Heart right ventricle (tissue), 16 donors: Measurements from ENCODE around the gene GAB2. TPM values are rescaled to one million over a fixed set of nuclear protein-coding genes. Genes with fewer than 3 reads are reported as not detected.
A peak's percentile ranks its signal among the peaks of the same experiment; 100 is the strongest.

Source experiments
- ATAC-seq, 8 donors: fragments of 200-7000 bp; cut with Tn5 transposase; one replicate each; pipeline ENCODE4 v1.9.1; 2020; ENCODE audit warnings: mild to moderate bottlenecking in 8 of 8, moderate library complexity in 8 of 8, moderate number of reproducible peaks in 1 of 8
- DNase-seq, 2 donors: peaks; one replicate each; pipeline ENCODE4 v3.0.0-alpha.2; 2020
- H3K27ac ChIP-seq, 10 donors: fragments of 200-600 bp; sonication (generic) in 2 of 10; one replicate each; pipeline versions ENCODE4 v1.5.0 to v1.8.0; 2020 to 2022; ENCODE audit warnings: mild to moderate bottlenecking in 3 of 10
- H3K27me3 ChIP-seq, 7 donors: fragments of 200-600 bp; one replicate each; pipeline ENCODE4 v1.8.0; 2021 to 2022; ENCODE audit warnings: mild to moderate bottlenecking in 2 of 7
- H3K36me3 ChIP-seq, 9 donors: fragments of 200-600 bp; sonication (generic) in 1 of 9; one replicate each; pipeline versions ENCODE4 v1.5.0 to v1.8.0; 2020 to 2022; ENCODE audit warnings: mild to moderate bottlenecking in 2 of 9
- H3K4me1 ChIP-seq, 9 donors: fragments of 200-600 bp; sonication (generic) in 1 of 9; one replicate each; pipeline versions ENCODE4 v1.5.0 to v1.8.0; 2020 to 2022; ENCODE audit warnings: mild to moderate bottlenecking in 4 of 9
- H3K4me3 ChIP-seq, 10 donors: fragments of 200-600 bp; sonication (generic) in 2 of 10; one replicate each; pipeline versions ENCODE4 v1.5.0 to v1.8.0; 2020 to 2022; ENCODE audit warnings: mild to moderate bottlenecking in 7 of 10, moderate library complexity in 2 of 10
- H3K9me3 ChIP-seq, 11 donors: fragments of 200-600 bp in 10 of 11; sonication (generic) in 2 of 11; one replicate each; pipeline versions ENCODE4 v1.5.0 to v1.8.0; 2013 to 2022; ENCODE audit warnings: mild to moderate bottlenecking in 2 of 11, control low read depth in 1 of 11, moderate library complexity in 1 of 11
- WGBS, 2 donors: extraction: QIAGEN DNeasy Blood & Tissue Kit; methylation state at CpG; one replicate each; pipeline ENCODE4 v1.1.7; 2013; ENCODE audit warnings: inconsistent platforms in 1 of 2; 5-methylcytosine and 5-hydroxymethylcytosine counted together
- intact Hi-C, 10 donors: fragments of 100-400 bp; cut with DNase I; formaldehyde crosslinking; loops; one replicate each; pipeline versions ENCODE4 v1.11.1 to v1.14.2; 2022
- polyA plus RNA-seq, 2 donors: library from polyadenylated mRNA; stranded (reverse); fragments of 200-250 nt; gene quantifications; one replicate each; pipeline ENCODE4 v1.2.3, GENCODE V29; 2013
- total RNA-seq, 10 donors: library from RNA; stranded (reverse); fragmentation: NEBNext Ultra II Directional in 3 of 10; extraction: Animal tissue kit (Norgen Biotek cat#: 25700) in 3 of 10; gene quantifications; one replicate each; pipeline versions ENCODE4 v1.2.1 to v1.2.4, GENCODE V29; 2021 to 2023
- TF ChIP-seq, protein P1 (sequence below), 9 donors: fragments of 200-600 bp; sonication (generic) in 2 of 9; IDR thresholded peaks; one replicate each; pipeline versions ENCODE4 v1.5.0 to v1.8.0; 2021 to 2022; ENCODE audit warnings: antibody characterized with exemption in 9 of 9, mild to moderate bottlenecking in 5 of 9, moderate library complexity in 1 of 9
- donor health status: Arrhythmogenic right ventricular cardiomyopathy.
- donor health status: ischemic (EF 13 %, LVEDD 7.1; RV severe dilation, severe dysfunction).
- donor health status: healthy with polysubstance abuse.
- donor health status: DM: no; HTN: yes; CAD: no.
- donor health status: DM: no; HTN: no; CAD: no.
- donor health status: ischemic (EF 25% LVEDD 6.9; RV normal size, moderate dysfunction).
- donor health status: ischemic (EF 25% LVEDD 5.7; RV mildly dilated, moderate dysfunction).
- donor health status: healthy.
- donor health status: DM: yes; HTN: yes; CAD: no.
- donor health status: Ischemic cardiomyopathy.
- donor health status: ischemic (EF 35%, LVEDD 5.7; RV mildly dilated, moderate dysfunction).
- donor health status: nonischemic (EF 11% LVEDD 7.7; RV severe dilation, severe dysfunction).
- donor health status: DM: yes; HTN: yes; CAD: no.
- donor health status: PGD.
- donor health status: ischemic (EF 29% LVEDD 5.4; RV normal size, mild dysfunction).
- donor health status: nonischemic (EF 23%, LVEDD 6.1; RV moderate dilation, normal function).

The GAB2 gene
- total and polyA plus RNA-seq, 12 donors = 5.0 to 44.6 (median 27.0) TPM

DNA sequence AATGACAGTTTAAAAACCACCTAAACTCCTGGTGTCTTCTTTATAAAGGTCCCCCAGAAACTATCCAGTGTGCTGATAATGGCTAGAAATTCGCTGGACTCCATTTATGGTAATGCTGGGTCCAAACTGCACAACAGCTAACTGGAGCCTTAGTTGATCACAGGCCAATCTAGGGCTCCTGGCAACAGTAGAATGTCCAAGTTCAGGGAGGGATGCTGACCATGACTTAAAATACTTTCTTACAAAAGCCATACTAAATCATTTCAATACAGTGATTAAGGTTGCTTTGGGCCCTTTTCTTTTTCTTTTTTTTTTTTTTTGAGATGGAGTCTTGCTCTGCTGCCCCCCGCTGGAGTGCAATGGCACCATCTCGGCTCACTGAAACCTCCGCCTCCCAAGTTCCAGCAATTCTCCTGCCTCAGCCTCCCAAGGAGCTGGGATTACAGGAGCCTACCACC, 14.5 kb upstream of the GAB2 start:
- intact Hi-C loops = no loop called here
- H3K27ac ChIP-seq = no peak overlapping the region
- TF ChIP-seq, protein P1, sequence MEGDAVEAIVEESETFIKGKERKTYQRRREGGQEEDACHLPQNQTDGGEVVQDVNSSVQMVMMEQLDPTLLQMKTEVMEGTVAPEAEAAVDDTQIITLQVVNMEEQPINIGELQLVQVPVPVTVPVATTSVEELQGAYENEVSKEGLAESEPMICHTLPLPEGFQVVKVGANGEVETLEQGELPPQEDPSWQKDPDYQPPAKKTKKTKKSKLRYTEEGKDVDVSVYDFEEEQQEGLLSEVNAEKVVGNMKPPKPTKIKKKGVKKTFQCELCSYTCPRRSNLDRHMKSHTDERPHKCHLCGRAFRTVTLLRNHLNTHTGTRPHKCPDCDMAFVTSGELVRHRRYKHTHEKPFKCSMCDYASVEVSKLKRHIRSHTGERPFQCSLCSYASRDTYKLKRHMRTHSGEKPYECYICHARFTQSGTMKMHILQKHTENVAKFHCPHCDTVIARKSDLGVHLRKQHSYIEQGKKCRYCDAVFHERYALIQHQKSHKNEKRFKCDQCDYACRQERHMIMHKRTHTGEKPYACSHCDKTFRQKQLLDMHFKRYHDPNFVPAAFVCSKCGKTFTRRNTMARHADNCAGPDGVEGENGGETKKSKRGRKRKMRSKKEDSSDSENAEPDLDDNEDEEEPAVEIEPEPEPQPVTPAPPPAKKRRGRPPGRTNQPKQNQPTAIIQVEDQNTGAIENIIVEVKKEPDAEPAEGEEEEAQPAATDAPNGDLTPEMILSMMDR (IDR thresholded peaks at IDR 0.05) = peak in 8 of 9 donors; percentile 34 to 66 (median 54)
- no peaks in the 10 kb centered on the region for H3K27me3 ChIP-seq
- peaks cover 0 to 31% (median 4%) of the 10 kb centered on the region in 9 donors for H3K4me1 ChIP-seq
- WGBS, 2 donors = 82 to 89% methylated on average over 4 of the region's 4 CpGs
- H3K36me3 ChIP-seq = peaks cover 0 to 8% (median 0%) of the 10 kb centered on the region in 9 donors
- ATAC-seq = peak in 4 of 8 donors; percentile 14 to 49 (median 30)
- DNase-seq = no peak
- H3K4me3 ChIP-seq = no peak overlapping the region
- no peaks in the 10 kb centered on the region for H3K9me3 ChIP-seq

DNA sequence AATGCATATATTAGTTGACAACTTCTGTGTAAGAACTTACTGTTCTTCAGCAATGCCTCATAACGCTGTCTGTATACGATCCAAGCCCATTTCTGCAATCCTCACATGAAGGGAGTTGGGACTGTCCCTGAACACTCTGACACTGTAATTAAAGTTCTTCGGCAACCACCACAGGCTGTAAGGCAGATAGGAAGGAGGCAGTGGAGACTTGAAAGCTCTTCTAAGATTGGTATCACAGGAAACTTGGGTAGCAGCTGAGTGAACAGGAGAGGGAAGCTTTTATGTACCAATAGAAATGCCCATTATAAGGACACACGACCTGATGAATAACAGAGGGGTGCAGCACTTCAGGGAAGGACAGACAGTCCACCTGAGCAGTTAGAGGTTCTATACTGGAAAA, 12.0 kb upstream of the GAB2 start:
- peaks cover 0 to 46% (median 13%) of the 10 kb centered on the region in 9 donors for H3K4me1 ChIP-seq
- TF ChIP-seq, protein P1 (IDR thresholded peaks at IDR 0.05) = no peak
- WGBS, 2 donors = 62 to 74% methylated on average over 4 of the region's 4 CpGs
- intact Hi-C loops = loop anchor here in 5 of 10 donors (10.0 kb wide), 4 partner anchors 125 to 295 kb away; partner anchors contain the start of gene ALG8 (in 2 of the 5)
- no peaks in the 10 kb centered on the region for H3K36me3 ChIP-seq
- H3K27ac ChIP-seq = no peak overlapping the region
- H3K9me3 ChIP-seq = no peaks in the 10 kb centered on the region
- no peaks in the 10 kb centered on the region for H3K27me3 ChIP-seq
- no peak for ATAC-seq
- no peak for DNase-seq
- H3K4me3 ChIP-seq = no peak overlapping the region

DNA sequence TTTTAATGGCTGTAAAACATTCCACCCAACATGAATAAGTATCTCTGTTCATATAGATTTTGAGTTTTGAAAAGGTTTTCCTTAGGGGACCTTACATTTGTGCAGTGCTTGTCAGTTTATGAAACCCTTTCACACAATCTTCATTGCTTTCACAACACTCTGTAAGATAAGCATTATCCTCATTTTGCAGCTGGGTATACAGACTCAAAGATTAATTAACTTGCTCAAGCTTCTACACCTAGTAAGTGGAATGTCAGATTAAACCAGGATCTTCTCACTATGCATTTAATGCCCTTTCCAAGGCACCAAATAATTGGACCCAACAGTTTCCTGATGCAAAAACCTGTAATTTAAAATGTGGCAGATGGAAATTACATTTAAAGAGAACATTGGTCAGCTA, 11.6 kb upstream of the GAB2 start:
- Histone ChIP-seq H3K27me3 (no peaks in the 10 kb centered on the region), H3K27ac (no peak overlapping the region), H3K4me1 (peaks cover 0 to 51% (median 18%) of the 10 kb centered on the region in 9 donors), H3K9me3 (no peaks in the 10 kb centered on the region), H3K4me3 (no peak overlapping the region), H3K36me3 (no peaks in the 10 kb centered on the region)
- DNase-seq (no peak), ATAC-seq (no peak)
- TF ChIP-seq, protein P1 (IDR thresholded peaks at IDR 0.05) = no peak
- intact Hi-C loops = loop anchor here in 5 of 10 donors (10.0 kb wide), 4 partner anchors 126 to 294 kb away; partner anchors contain the start of gene ALG8 (in 2 of the 5)

DNA sequence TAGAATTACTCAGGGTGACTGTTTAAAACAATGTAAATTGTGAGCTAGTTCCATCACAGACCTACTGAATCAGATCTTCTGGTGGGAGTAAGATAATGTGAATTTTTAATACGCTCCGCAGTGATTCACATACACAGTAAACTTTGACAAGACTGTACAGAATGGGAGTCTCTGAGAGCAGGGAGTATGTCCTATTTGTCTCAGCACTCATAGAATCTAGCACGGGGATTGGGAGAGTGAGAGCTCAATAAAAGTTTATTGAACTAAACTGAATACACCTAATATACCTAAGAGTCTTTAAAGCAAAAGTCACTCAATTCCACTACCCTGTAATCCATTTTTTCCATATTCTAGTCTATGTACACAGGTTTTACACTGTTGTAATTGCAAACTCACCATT, 11.2 kb upstream of the GAB2 start:
- DNase-seq (no peak), ATAC-seq (no peak)
- peaks cover 0 to 55% (median 19%) of the 10 kb centered on the region in 9 donors for H3K4me1 ChIP-seq
- TF ChIP-seq, protein P1 (IDR thresholded peaks at IDR 0.05) = no peak
- peak overlapping the region in 1 of 10 donors; percentile 90 for H3K27ac ChIP-seq
- no peak overlapping the region for H3K4me3 ChIP-seq
- WGBS, 2 donors = 91 to 94% methylated on average over 3 of the region's 3 CpGs
- H3K27me3 ChIP-seq = no peaks in the 10 kb centered on the region
- no peaks in the 10 kb centered on the region for H3K9me3 ChIP-seq
- no peaks in the 10 kb centered on the region for H3K36me3 ChIP-seq
- intact Hi-C loops = loop anchor here in 5 of 10 donors (10.0 kb wide), 4 partner anchors 126 to 294 kb away; partner anchors contain the start of gene ALG8 (in 2 of the 5)
